Activated naive CD4-positive, alpha-beta T cell treated with anti-CD3 and anti-CD28 coated beads for 36 hours (primary cell): Measurements from ENCODE around the gene AUH. TPM values are rescaled to one million over a fixed set of nuclear protein-coding genes. Genes with fewer than 3 reads are reported as not detected.
A peak's percentile ranks its signal among the peaks of the same experiment; 100 is the strongest.

Experiments used
- CTCF ChIA-PET: fragments of 350-600 bp; sonication (Branson Sonifier 250); formaldehyde crosslinking; loops from one replicate; lab custom pipeline; 2021; ENCODE audit warnings: antibody characterized with exemption; lab: Charles Lee
- DNase-seq: peaks from one replicate; pipeline ENCODE4 v3.0.0-alpha.2; 2020
- H3K27ac Mint-ChIP-seq: one replicate; pipeline ENCODE4 v1.8.0; 2021; ENCODE audit warnings: mild to moderate bottlenecking, mixed read lengths
- H3K27me3 Mint-ChIP-seq: one replicate; pipeline ENCODE4 v1.8.0; 2021; ENCODE audit warnings: low read depth, mixed read lengths
- H3K36me3 Mint-ChIP-seq: one replicate; pipeline ENCODE4 v1.8.0; 2021; ENCODE audit warnings: low read depth, mixed read lengths
- H3K4me1 Mint-ChIP-seq: one replicate; pipeline ENCODE4 v1.8.0; 2021; ENCODE audit warnings: low read depth, mixed read lengths
- H3K4me3 Mint-ChIP-seq: one replicate; pipeline ENCODE4 v1.8.0; 2021; ENCODE audit warnings: mild to moderate bottlenecking, moderate library complexity, mixed read lengths
- H3K9me3 Mint-ChIP-seq: one replicate; pipeline ENCODE4 v1.8.0; 2021; ENCODE audit warnings: mixed read lengths
- intact Hi-C: fragments of 100-400 bp; cut with micrococcal nuclease; formaldehyde crosslinking; loops from one replicate; pipeline ENCODE4 v1.15.1; 2023
- total RNA-seq, 2 experiments: library from RNA; stranded (reverse); gene quantifications; one replicate each; pipeline ENCODE4 v1.2.3, GENCODE V29; 2021

The AUH gene
- total RNA-seq, 2 experiments from 2014 or later, result 13.4 to 14.4 TPM

DNA sequence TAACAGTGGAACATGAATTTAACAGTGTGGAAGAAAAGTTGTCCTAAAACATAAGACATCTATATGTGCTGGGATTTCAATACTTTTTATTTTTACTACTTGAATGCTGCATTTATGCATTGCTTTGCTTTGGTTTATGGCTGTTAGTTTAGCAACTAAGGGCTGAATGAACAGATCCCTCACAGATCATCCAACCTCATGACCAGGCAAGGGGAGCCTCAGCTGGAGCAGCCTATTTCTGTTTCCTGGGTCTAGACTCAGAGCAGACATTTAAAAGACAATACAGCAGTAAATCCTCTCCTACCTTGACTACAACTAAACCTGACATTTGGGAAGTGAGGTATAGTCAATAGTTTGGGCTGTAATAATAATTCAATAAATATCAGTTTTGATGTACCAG, 163.3 kb downstream of the AUH start:
- Mint-ChIP-seq H3K36me3 (peaks cover 21% of the 10 kb centered on the region), H3K9me3 (peaks cover 23% of the 10 kb centered on the region), H3K4me1 (peaks cover 48% of the 10 kb centered on the region), H3K27ac (peak overlapping the region; percentile 20), H3K4me3 (no peak overlapping the region), H3K27me3 (no peaks in the 10 kb centered on the region)
- no peak for DNase-seq
- CTCF ChIA-PET, result no interaction called here
- intact Hi-C loops, result no loop called here

DNA sequence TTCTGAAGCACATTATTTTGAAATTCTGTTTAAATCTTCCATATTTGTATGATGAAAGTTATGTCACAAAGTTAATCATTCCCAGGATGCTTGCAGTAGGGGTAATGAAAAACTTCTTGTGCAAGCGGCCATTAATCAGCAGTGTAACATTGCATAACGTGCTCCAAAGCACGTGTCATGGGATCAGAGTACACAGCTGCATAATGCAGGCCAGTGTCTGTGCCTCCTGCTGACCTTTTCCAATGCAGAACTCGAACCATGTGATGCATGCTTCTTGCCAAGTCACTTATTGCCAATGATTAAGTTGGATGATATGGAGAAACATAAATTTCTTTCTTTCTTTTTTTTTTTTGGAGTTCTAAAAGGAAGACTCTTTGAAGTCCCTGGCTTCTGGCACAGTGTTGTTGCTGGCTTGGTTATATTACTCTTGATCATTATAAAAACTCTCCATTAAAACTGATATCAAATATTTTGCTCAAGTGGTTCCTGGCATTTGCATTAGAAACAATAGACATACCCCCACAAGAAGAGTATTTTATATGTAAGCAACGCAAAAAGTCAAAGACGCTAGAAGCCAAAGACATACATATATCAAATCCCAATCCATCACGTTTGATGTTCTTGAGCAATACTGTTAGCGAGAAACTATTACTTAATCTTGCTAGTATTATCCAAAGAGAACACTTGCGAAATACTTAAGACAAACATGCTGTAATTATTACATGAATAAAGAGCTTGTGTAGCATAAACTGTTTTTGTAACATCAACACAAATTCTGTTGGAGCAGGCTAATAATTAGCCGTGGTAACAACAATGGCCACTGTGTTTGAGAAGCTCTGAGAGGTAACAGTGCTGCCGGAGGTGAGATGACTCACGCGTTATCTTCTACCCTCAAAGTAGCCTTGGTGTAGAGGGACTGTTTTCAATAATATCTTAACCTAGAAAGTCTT, 164.2 kb downstream of the AUH start:
- intact Hi-C loops, result no loop called here
- no peak overlapping the region for H3K27ac Mint-ChIP-seq

DNA sequence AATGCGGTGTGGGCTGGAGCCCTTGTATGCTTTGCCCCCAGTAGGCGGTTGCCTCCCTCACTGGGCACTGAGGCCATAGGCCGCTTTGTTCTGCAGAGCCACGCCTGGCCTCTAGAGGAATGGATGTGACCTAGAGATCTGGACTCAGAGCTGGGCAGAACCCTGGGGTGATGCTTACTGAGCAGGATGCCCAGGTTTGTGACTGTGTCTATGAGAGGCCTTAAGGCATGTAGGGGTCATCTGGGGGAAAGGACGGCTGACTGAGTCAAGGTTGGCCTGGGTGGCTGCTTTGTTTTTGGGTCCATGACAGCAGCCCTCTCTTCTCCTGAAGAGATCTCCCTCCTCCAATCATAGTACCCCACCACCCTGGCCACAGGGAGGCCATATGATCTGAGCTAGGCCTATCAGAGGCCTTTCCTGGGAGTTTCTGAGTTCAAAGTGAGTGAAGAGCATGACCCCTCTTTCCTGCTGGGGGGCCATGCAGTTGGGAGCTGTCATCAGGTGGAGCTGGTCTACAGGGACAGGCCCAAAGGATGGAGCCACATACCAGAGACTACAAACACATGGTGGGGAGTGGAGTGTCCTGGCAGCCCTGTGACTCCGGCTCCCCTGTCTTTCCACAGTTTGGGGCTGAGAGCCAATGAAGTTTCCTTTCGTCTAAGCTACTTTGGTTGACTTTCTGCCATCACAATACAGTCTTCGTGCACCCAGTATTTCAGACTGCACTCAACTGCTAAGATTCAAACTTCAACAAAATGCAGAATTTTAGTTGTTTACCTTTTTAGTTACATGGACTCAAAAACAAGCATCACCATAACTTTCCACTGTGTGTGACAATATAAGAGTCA, 165.4 kb downstream of the AUH start:
- H3K27ac Mint-ChIP-seq, result peak overlapping the region; percentile 36

More for the DNA sequence above, 164.2 kb downstream of the AUH start:
- H3K36me3 Mint-ChIP-seq, result peaks cover 18% of the 10 kb centered on the region
- H3K4me1 Mint-ChIP-seq, result peaks cover 51% of the 10 kb centered on the region
- no peak for DNase-seq
- CTCF ChIA-PET, result no interaction called here
- H3K4me3 Mint-ChIP-seq, result no peak overlapping the region
- no peaks in the 10 kb centered on the region for H3K27me3 Mint-ChIP-seq
- H3K9me3 Mint-ChIP-seq, result peaks cover 19% of the 10 kb centered on the region

DNA sequence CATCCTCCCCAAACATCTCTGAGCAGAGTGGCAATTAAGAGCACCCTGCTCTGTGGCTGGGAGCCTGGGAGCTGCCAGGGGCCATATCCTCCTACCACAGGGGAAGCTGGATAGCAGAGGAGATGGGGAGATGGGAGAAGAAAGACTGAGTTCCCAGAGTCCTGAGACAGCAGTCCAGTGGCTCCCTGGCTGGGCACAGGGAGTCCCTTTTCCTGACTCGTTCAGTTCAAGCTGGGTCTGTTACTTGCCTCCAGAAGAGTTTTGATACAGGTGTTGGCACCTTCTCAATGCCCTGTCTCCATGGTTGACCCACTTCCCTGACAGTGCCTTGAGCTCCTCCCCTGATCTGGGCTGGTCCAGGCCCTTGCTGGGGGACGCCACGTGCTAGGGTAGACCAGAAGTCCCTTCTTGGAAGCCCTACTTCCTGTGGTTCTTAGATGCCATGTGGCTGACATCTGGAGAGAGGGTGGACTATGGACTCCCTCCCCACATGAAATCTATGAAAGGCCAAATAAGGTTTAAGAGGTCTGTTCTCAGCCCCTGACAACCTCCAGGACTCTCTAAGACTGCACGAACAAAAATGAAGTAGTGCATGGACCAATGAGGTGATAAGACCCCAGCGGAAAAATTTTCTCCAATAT, 166.2 kb downstream of the AUH start:
- peak overlapping the region; percentile 97 for H3K27ac Mint-ChIP-seq
- peak overlapping the region; percentile 16 for H3K4me3 Mint-ChIP-seq
- CTCF ChIA-PET, result no interaction called here
- peaks cover 54% of the 10 kb centered on the region for H3K4me1 Mint-ChIP-seq
- H3K36me3 Mint-ChIP-seq, result peaks cover 5% of the 10 kb centered on the region
- H3K9me3 Mint-ChIP-seq, result peaks cover 2% of the 10 kb centered on the region
- DNase-seq, result no peak
- intact Hi-C loops, result no loop called here
- H3K27me3 Mint-ChIP-seq, result no peaks in the 10 kb centered on the region

More for the DNA sequence above, 165.4 kb downstream of the AUH start:
- no peak for DNase-seq
- peaks cover 11% of the 10 kb centered on the region for H3K9me3 Mint-ChIP-seq
- CTCF ChIA-PET, result no interaction called here
- H3K27me3 Mint-ChIP-seq, result no peaks in the 10 kb centered on the region
- peaks cover 59% of the 10 kb centered on the region for H3K4me1 Mint-ChIP-seq
- intact Hi-C loops, result no loop called here
- peaks cover 11% of the 10 kb centered on the region for H3K36me3 Mint-ChIP-seq
- H3K4me3 Mint-ChIP-seq, result no peak overlapping the region

DNA sequence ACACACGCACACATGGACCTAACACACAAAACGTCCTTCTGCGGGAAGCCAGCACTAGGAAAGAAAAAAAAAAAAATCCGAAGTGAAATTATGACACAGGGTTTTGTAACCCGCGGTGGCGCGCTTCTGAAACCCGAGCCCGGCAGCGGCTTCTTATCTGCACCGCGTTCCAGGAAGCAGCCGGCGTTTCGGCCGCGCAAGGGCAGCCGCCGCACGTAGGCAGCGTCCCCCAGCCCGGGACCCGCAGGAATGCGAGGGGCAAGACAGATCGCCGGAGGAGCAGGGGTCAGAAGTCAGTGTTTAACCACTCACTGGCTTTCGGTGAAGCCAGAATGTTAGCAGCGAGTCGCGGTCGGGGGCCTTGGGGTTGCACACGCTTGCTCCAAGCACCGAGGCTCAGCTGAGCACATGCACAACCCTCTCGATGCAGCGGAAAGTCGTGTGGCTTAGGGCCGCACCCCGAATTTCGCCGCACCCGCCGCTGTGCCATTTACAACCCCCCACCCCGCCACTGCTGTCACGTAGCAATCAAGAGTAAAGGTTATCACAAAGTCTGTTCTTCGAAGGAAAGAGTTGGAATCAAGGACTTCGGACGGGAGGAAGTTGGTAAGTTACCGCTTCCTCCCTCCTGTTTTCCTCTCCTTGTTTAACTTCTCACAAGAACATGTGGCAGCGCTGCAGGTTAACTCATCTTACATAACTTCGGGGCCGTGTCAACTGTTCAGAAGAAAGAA, 167.9 kb downstream of the AUH start:
- no peaks in the 10 kb centered on the region for H3K27me3 Mint-ChIP-seq
- intact Hi-C loops, result loop anchor here (1.0 to 5.0 kb wide), 13 partner anchors 14 to 231 kb away; no protein-coding TSS in a partner anchor

DNA sequence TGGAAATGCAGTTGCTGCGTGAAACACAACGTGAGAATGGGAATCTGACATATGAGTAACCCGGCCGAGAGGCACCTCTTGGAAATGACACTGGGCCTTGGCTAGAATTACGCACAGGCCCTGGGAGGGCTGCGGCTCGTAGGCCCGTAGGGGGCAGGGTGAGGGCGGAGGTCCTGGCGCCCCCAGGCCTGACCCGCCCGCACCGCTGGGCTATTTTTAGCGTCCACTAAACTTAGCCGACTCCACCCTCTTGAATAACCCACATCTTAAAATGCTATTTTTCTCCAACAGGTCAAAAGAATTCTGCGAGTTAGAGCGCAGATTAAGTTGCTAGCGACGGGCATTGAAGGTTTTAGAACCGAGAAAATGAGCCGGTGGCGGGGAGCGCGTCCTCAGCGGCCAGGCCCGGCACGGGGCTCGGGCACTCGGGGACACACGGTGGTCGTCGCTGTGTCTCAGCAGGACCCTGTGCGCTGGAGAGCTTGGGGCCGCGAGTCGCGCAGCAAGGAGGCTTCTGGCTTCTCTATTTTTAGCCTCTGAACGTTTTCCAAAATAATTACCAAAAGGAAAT, 168.5 kb downstream of the AUH start:
- intact Hi-C loops, result loop anchor here (1.0 to 5.0 kb wide), 13 partner anchors 15 to 232 kb away; no protein-coding TSS in a partner anchor
- Mint-ChIP-seq H3K4me1 (peaks cover 42% of the 10 kb centered on the region), H3K27ac (peak overlapping the region; percentile 97), H3K4me3 (peak overlapping the region; percentile 72), H3K27me3 (no peaks in the 10 kb centered on the region), H3K36me3 (peaks cover 3% of the 10 kb centered on the region), H3K9me3 (peaks cover 10% of the 10 kb centered on the region)
- CTCF ChIA-PET, result interaction anchor here (1.0 to 3.1 kb wide), 7 partner anchors 14 to 233 kb away, joined by 3 to 23 read pairs (median 6); no protein-coding TSS in a partner anchor
- peak; percentile 90 for DNase-seq

More for the DNA sequence above, 167.9 kb downstream of the AUH start:
- peak overlapping the region; percentile 72 for H3K4me3 Mint-ChIP-seq
- peaks cover 5% of the 10 kb centered on the region for H3K9me3 Mint-ChIP-seq
- H3K36me3 Mint-ChIP-seq, result peaks cover 3% of the 10 kb centered on the region
- CTCF ChIA-PET, result interaction anchor here (1.0 to 3.1 kb wide), 3 partner anchors 14 to 233 kb away, joined by 3 to 23 read pairs (median 3); no protein-coding TSS in a partner anchor
- DNase-seq, result peak; percentile 86
- H3K27ac Mint-ChIP-seq, result peak overlapping the region; percentile 97
- H3K4me1 Mint-ChIP-seq, result peaks cover 45% of the 10 kb centered on the region

DNA sequence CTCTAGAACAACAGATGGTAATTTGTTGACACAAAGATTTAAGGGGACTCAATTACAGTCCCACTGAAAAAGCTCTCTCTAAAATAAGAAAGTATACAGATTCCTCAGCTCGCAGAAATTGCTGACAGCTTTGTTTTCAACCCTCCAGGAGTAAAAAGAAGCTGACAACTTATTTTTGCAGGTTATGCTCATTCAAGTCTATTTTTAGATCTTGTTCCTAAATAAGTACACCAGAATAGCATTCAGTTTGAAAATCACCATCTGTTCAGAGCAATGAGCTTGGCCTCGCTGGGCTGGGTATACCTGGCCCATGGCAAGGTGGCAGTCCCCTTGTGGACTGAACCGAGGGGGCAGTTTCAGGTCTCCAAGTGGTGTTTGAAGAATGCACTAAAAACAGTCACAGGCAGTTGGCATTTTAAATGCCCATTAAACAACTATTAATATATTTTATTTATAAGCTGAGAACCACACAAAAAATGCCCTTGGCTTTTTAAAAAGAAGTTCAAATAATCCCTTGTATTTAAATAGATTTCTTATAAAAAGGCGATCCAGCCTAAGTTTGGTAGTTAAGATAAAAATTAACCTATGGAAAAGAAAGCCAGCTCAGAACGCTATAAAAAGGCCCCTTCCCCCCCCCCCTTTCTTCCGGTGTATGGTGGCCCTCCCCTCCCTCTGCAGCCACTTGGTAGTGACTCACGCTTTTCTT, 169.2 kb downstream of the AUH start:
- Mint-ChIP-seq H3K27ac (peak overlapping the region; percentile 97), H3K4me1 (peaks cover 39% of the 10 kb centered on the region)

DNA sequence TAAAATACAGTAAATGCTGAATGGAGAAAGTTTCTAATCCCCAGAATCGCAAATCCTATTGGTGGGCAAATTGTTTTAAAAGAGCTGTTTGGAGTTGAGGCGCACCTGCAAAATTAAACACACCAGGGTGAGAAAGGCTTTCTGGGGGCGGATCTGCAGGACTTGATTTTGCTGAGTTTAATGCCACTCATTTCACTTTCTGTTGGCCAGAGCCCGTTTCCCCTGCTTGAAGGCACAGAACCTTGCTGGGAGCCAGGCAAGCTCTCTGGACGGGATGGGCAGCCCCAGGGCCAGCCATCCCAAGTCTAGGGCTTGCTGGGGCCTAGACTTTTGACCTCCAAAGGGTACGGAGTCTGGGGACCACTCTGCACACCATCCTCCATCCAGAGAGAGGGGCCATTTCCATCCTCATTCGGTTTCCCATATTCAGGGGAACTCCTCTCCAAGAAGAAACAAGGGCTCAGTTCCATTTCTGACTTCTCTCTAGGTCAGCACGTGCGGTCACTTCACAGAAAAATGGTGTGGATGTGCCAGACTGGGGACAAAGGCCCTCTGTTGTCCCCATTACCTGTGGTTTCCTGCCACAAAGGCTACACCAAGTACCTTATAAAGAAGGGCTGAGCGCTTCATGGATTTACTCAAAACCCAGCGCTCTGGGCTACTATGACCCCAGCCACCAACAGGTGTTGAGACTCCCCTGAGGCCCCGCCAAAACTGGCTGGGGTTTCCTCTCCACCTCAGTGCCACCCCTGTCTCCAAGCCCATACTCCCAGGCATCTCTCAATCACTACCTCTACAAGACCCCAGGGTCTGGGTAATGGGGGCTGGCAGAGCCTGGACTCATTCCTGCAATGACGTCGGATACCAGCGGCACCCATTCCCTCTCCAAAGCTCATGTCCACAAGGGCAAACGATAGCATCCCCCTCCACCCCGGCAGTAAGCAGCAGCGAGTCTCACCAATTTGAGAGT, 170.0 kb downstream of the AUH start:
- H3K4me1 Mint-ChIP-seq, result peaks cover 46% of the 10 kb centered on the region
- DNase-seq, result no peak

More for the DNA sequence above, 169.2 kb downstream of the AUH start:
- Mint-ChIP-seq H3K36me3 (peaks cover 3% of the 10 kb centered on the region), H3K9me3 (peaks cover 11% of the 10 kb centered on the region), H3K4me3 (peak overlapping the region; percentile 72), H3K27me3 (no peaks in the 10 kb centered on the region)
- DNase-seq, result no peak
- intact Hi-C loops, result loop anchor here (1.0 to 5.0 kb wide), 13 partner anchors 16 to 233 kb away; no protein-coding TSS in a partner anchor
- CTCF ChIA-PET, result interaction anchor here (0.9 to 3.1 kb wide), 9 partner anchors 13 to 234 kb away, joined by 3 to 23 read pairs (median 6); no protein-coding TSS in a partner anchor

DNA sequence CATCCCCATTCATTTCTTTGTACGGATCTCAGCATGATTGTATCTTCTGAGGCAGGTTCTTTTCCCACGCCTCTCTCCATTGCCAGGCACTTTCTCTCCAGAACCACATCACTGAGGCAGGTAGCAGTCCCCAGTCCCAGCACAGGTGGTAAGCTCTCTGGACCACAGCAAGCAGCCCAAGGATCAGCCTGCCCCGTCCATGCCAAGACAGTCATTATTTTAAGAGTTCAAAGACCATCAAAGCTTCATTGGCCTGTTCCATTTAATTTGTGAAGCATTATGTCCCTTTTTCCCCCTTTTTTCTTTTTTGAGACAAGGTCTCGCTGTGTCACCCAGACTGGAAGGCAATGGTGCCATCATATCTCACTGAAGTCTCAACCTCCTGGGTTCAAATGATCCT, 171.7 kb downstream of the AUH start:
- no peaks in the 10 kb centered on the region for H3K27me3 Mint-ChIP-seq
- intact Hi-C loops, result loop anchor here (5.0 kb wide), 1 partner anchor 103 kb away; no protein-coding TSS in a partner anchor
- no peak overlapping the region for H3K27ac Mint-ChIP-seq
- CTCF ChIA-PET, result interaction anchor here (1.4 kb wide), 1 partner anchor 13 kb away, joined by 6 read pairs; no protein-coding TSS in a partner anchor
- peaks cover 11% of the 10 kb centered on the region for H3K9me3 Mint-ChIP-seq
- H3K36me3 Mint-ChIP-seq, result peaks cover 3% of the 10 kb centered on the region
- peaks cover 48% of the 10 kb centered on the region for H3K4me1 Mint-ChIP-seq
- no peak for DNase-seq
- no peak overlapping the region for H3K4me3 Mint-ChIP-seq

More for the DNA sequence above, 170.0 kb downstream of the AUH start:
- CTCF ChIA-PET, result interaction anchor here (0.6 to 3.1 kb wide), 10 partner anchors 13 to 235 kb away, joined by 3 to 23 read pairs (median 5); no protein-coding TSS in a partner anchor
- intact Hi-C loops, result loop anchor here (5.0 kb wide), 1 partner anchor 104 kb away; no protein-coding TSS in a partner anchor
- H3K9me3 Mint-ChIP-seq, result peaks cover 11% of the 10 kb centered on the region
- H3K36me3 Mint-ChIP-seq, result peaks cover 3% of the 10 kb centered on the region
- peak overlapping the region; percentile 90 for H3K27ac Mint-ChIP-seq
- H3K4me3 Mint-ChIP-seq, result no peak overlapping the region
- H3K27me3 Mint-ChIP-seq, result no peaks in the 10 kb centered on the region
